SK-N-SH (cell line): Measurements from ENCODE around the gene PIGM. TPM values are rescaled to one million over a fixed set of nuclear protein-coding genes. Genes with fewer than 3 reads are reported as not detected.

Source experiments
- CTCF ChIA-PET: fragments of 300-600, 350-600 bp; formaldehyde crosslinking; extraction: SDS; loops from one replicate; lab custom pipeline; 2021; lab: Yijun Ruan, JAX
- POLR2A ChIA-PET: fragments of 350-600 bp; sonication (Branson Sonifier 250); formaldehyde crosslinking; extraction: SDS; loops from one replicate; lab custom pipeline; 2020; ENCODE audit warnings: antibody characterized with exemption, inconsistent platforms; lab: Yijun Ruan, JAX
- DNase-seq: peaks from one replicate; pipeline ENCODE4 v3.0.0; 2012
- H2AFZ ChIP-seq: fragments of 200-600 bp; sonication (generic); 2 replicates; pipeline ENCODE4 v1.8.1; 2016; ENCODE audit warnings: antibody characterized with exemption, mild to moderate bottlenecking, low read depth
- H3F3A ChIP-seq: fragments of 200-600 bp; sonication (generic); replicated peaks from 2 replicates; pipeline ENCODE3; 2016; ENCODE audit warnings: antibody characterized with exemption, mild to moderate bottlenecking; ENCODE audit not compliant: insufficient read depth
- H3K27ac ChIP-seq, 2 experiments: fragments of 200-500 bp in 1 of 2; fragments of 200-600 bp in 1 of 2; sonication (Bioruptor generic) in 1 of 2; sonication (generic), shearing (Covaris generic) in 1 of 2; 2 replicates each; pipeline versions ENCODE4 v1.5.1 to v1.6.1; 2014 to 2016; ENCODE audit warnings: low read depth in 2 of 2, inconsistent platforms in 1 of 2, low read length in 1 of 2, mild to moderate bottlenecking in 1 of 2, mixed read lengths in 1 of 2
- H3K27me3 ChIP-seq: fragments of 200-600 bp; sonication (generic), shearing (Covaris generic); 2 replicates; pipeline ENCODE4 v1.6.1; 2016; ENCODE audit warnings: mixed run types; ENCODE audit not compliant: insufficient read depth
- H3K36me3 ChIP-seq, 2 experiments: fragments of 200-500 bp in 1 of 2; fragments of 200-600 bp in 1 of 2; sonication (Bioruptor generic) in 1 of 2; sonication (generic) in 1 of 2; replicated peaks in 1 of 2; 2 replicates each; pipeline versions ENCODE3 to v1.5.1; 2014 to 2016; ENCODE audit warnings: low read length in 1 of 2, mild to moderate bottlenecking in 1 of 2; ENCODE audit not compliant: insufficient read depth in 2 of 2, control insufficient read depth in 1 of 2
- H3K4me1 ChIP-seq, 2 experiments: fragments of 200-500 bp in 1 of 2; fragments of 200-600 bp in 1 of 2; sonication (Bioruptor generic) in 1 of 2; sonication (generic), shearing (Covaris generic) in 1 of 2; 2 replicates each; pipeline versions ENCODE4 v1.5.1 to v1.6.1; 2014 to 2016; ENCODE audit warnings: low read depth in 1 of 2, low read length in 1 of 2, mixed run types in 1 of 2; ENCODE audit not compliant: insufficient read depth in 2 of 2, control insufficient read depth in 1 of 2
- H3K4me2 ChIP-seq: fragments of 200-600 bp; sonication (generic), shearing (Covaris generic); 2 replicates; pipeline ENCODE4 v1.6.1; 2017; ENCODE audit warnings: mixed run types
- H3K4me3 ChIP-seq, 2 experiments: fragments of 200-500 bp in 1 of 2; fragments of 200-600 bp in 1 of 2; sonication (Bioruptor generic) in 1 of 2; sonication (generic), shearing (Covaris generic) in 1 of 2; 2 replicates each; pipeline versions ENCODE4 v1.5.1 to v1.8.1; 2014 to 2016; ENCODE audit warnings: low read depth in 2 of 2, inconsistent platforms in 1 of 2, low read length in 1 of 2, mild to moderate bottlenecking in 1 of 2, mixed read lengths in 1 of 2, moderate library complexity in 1 of 2
- H3K79me2 ChIP-seq: fragments of 200-600 bp; sonication (generic); 2 replicates; pipeline ENCODE4 v1.8.1; 2017; ENCODE audit warnings: mild to moderate bottlenecking; ENCODE audit not compliant: insufficient read depth
- H3K9ac ChIP-seq: fragments of 200-600 bp; sonication (generic); 2 replicates; pipeline ENCODE4 v1.6.1; 2017; ENCODE audit warnings: mixed run types
- H3K9me2 ChIP-seq: fragments of 200-600 bp; sonication (generic); 2 replicates; pipeline ENCODE4 v1.6.1; 2017; ENCODE audit warnings: mixed run types
- H3K9me3 ChIP-seq: fragments of 200-600 bp; sonication (generic); 2 replicates; pipeline ENCODE4 v1.6.1; 2017; ENCODE audit warnings: mixed run types, mild to moderate bottlenecking, moderate library complexity
- H4K20me1 ChIP-seq: fragments of 200-600 bp; sonication (generic); 2 replicates; pipeline ENCODE4 v1.6.1; 2017; ENCODE audit warnings: mild to moderate bottlenecking, mixed run types; ENCODE audit not compliant: insufficient read depth
- EP300 ChIP-seq, 2 experiments: IDR thresholded peaks; 2 replicates each; pipeline versions ENCODE4 v1.4.0 to v1.6.1; 2012; ENCODE audit warnings: borderline replicate concordance in 1 of 2, low read depth in 1 of 2, low read length in 1 of 2
- FOXJ3 ChIP-seq: sonication (generic); formaldehyde crosslinking; IDR thresholded peaks from 2 replicates; pipeline ENCODE4 v1.5.1; 2020; ENCODE audit warnings: mild to moderate bottlenecking, missing genetic modification reagents
- GATA2 ChIP-seq: sonication (generic); formaldehyde crosslinking; IDR thresholded peaks from 2 replicates; pipeline ENCODE4 v1.5.0; 2020; ENCODE audit warnings: mild to moderate bottlenecking, missing genetic modification reagents
- MAX ChIP-seq: IDR thresholded peaks from 2 replicates; pipeline ENCODE4 v1.4.0; 2012; ENCODE audit warnings: low read depth
- MXI1 ChIP-seq: IDR thresholded peaks from 2 replicates; pipeline ENCODE4 v1.6.1; 2012; ENCODE audit warnings: mild to moderate bottlenecking, low read depth, low read length, improper control_type of control experiment
- PBX3 ChIP-seq: IDR thresholded peaks from 2 replicates; pipeline ENCODE4; 2012
- RAD21 ChIP-seq: IDR thresholded peaks from 2 replicates; pipeline ENCODE4 v1.6.1; 2012; ENCODE audit warnings: mild to moderate bottlenecking, low read length
- RFX5 ChIP-seq: IDR thresholded peaks from 2 replicates; pipeline ENCODE4 v1.6.1; 2012; ENCODE audit warnings: mild to moderate bottlenecking, improper control_type of control experiment, low read length
- SIN3A ChIP-seq: IDR thresholded peaks from 2 replicates; pipeline ENCODE4 v1.6.1; 2012; ENCODE audit warnings: low read depth, mild to moderate bottlenecking, low read length, moderate library complexity, borderline replicate concordance
- TCF12 ChIP-seq: IDR thresholded peaks from 2 replicates; pipeline ENCODE4 v1.4.0; 2012
- TEAD4 ChIP-seq: IDR thresholded peaks from 2 replicates; pipeline ENCODE4 v1.4.0; 2012; ENCODE audit warnings: mild to moderate bottlenecking, borderline replicate concordance; ENCODE audit not compliant: insufficient read depth
- USF1 ChIP-seq: IDR thresholded peaks from 2 replicates; pipeline ENCODE4 v1.4.0; 2012; ENCODE audit warnings: low read depth, borderline replicate concordance
- WGBS: methylation state at CpG from one replicate; pipeline ENCODE4 v1.1.6; 2017; ENCODE audit warnings: low lambda C conversion rate; 5-methylcytosine and 5-hydroxymethylcytosine counted together
- polyA plus RNA-seq, 3 experiments: library from polyadenylated mRNA; depleted of rRNA; stranded (reverse); fragments of >200 nt; gene quantifications; 2 replicates each; pipeline ENCODE4 v1.2.3, GENCODE V29; 2012
- TF ChIP-seq, protein P1 (sequence below): IDR thresholded peaks from 2 replicates; pipeline ENCODE4 v1.6.1; 2012; ENCODE audit warnings: mild to moderate bottlenecking, low read depth, low read length, moderate library complexity

The PIGM gene
- polyA plus RNA-seq, 1 of the 3 experiments (the other 2 are of a cell fraction), result 4.0 TPM

DNA sequence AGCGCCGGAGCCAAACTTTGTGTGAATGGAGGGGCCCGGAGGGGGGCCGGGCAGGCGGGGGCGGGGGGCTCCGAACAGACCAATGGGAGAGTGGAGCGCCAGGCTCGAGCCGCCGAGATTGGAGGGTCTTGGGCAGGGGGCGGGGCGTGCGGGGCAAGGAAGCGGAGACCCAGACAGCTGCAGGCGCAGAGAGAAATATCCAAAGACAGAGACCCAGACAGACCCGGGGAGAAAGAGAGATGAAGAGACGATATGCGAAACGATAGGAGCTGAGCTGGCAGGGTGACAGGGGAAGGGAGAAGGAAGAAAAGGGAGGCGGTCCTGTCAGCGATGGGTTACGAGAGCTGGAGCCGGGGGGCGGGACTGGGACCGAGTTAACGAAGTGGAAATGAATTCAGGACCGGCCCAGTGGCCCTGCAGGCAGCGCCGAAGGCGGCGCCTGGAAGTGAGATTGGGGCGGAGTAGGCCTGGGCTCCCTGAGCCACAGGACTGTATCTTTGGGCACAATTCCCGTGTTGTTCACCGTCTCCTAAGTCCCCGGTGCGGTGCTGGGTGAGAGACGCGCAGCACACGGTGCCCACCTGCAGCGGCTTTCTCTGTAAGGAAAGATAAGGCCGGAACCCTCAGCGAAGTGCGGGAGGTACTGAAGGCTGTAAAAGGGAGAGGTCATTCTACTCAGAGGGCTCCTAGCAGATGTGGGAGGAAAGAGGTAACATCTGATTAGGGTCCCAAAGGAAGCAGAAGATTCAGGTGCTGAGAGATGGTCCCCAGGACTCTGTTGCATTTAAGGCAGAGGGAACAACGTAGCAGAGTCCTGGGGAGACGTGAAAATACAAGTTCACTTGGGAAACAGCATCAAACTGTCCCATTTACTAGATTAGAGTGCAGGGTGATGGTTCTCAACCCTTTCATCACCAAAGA lies 38.7 kb upstream of the PIGM start:
- Histone ChIP-seq H3K9me3 (no peaks in the 10 kb centered on the region), H3K36me3 (no peaks in the 10 kb centered on the region), H3K4me1 (peaks cover 0 to 9% of the 10 kb centered on the region in 2 experiments; a peak in 1 of 4 replicates), H3K27ac (no peak overlapping the region), H3F3A (no peaks in the 10 kb centered on the region), H2AFZ (peak overlapping the region; percentile 86), H3K4me2 (peak overlapping the region; percentile 91), H3K79me2 (no peaks in the 10 kb centered on the region), H3K9me2 (no peaks in the 10 kb centered on the region), H3K9ac (no peak overlapping the region), H3K4me3 (peak overlapping the region; percentile 52 to 68), H4K20me1 (no peaks in the 10 kb centered on the region), H3K27me3 (peaks cover 31% of the 10 kb centered on the region)
- TF ChIP-seq PBX3 (no peak), RFX5 (no peak), MAX (no peak), RAD21 (no peak), GATA2 (CRISPR knock-in tag) (peak; percentile 26; the same call in 1 of the 2 replicates)
- ChIA-PET CTCF (interaction anchor here (0.6 to 14.2 kb wide), 8 partner anchors 8 to 182 kb away, joined by 3 to 163 read pairs (median 4); no protein-coding TSS in a partner anchor), POLR2A (interaction anchor here (0.5 to 1.1 kb wide), 3 partner anchors 18 to 138 kb away, joined by 3 read pairs; partner anchors contain the start of gene IGSF8)
- peak; percentile 97 for DNase-seq
- WGBS, result 9% methylated on average over 40 of the region's 46 CpGs

- no peaks in the 10 kb centered on the region for H3F3A ChIP-seq
- H3K36me3 ChIP-seq, result no peaks in the 10 kb centered on the region
- H3K27me3 ChIP-seq, result peaks cover 34% of the 10 kb centered on the region
- ChIA-PET CTCF (interaction anchor here (0.6 to 14.2 kb wide), 7 partner anchors 9 to 183 kb away, joined by 3 to 163 read pairs (median 6); no protein-coding TSS in a partner anchor), POLR2A (interaction anchor here (0.5 to 1.1 kb wide), 3 partner anchors 17 to 139 kb away, joined by 3 read pairs; partner anchors contain the start of gene IGSF8)
- H3K4me3 ChIP-seq, result peak within 1 kb of the TSS; percentile 52 to 68
- TF ChIP-seq MAX, result no peak
- TF ChIP-seq TCF12, result no peak
- TF ChIP-seq, protein P1, sequence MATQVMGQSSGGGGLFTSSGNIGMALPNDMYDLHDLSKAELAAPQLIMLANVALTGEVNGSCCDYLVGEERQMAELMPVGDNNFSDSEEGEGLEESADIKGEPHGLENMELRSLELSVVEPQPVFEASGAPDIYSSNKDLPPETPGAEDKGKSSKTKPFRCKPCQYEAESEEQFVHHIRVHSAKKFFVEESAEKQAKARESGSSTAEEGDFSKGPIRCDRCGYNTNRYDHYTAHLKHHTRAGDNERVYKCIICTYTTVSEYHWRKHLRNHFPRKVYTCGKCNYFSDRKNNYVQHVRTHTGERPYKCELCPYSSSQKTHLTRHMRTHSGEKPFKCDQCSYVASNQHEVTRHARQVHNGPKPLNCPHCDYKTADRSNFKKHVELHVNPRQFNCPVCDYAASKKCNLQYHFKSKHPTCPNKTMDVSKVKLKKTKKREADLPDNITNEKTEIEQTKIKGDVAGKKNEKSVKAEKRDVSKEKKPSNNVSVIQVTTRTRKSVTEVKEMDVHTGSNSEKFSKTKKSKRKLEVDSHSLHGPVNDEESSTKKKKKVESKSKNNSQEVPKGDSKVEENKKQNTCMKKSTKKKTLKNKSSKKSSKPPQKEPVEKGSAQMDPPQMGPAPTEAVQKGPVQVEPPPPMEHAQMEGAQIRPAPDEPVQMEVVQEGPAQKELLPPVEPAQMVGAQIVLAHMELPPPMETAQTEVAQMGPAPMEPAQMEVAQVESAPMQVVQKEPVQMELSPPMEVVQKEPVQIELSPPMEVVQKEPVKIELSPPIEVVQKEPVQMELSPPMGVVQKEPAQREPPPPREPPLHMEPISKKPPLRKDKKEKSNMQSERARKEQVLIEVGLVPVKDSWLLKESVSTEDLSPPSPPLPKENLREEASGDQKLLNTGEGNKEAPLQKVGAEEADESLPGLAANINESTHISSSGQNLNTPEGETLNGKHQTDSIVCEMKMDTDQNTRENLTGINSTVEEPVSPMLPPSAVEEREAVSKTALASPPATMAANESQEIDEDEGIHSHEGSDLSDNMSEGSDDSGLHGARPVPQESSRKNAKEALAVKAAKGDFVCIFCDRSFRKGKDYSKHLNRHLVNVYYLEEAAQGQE, result no peak
- TF ChIP-seq FOXJ3 (CRISPR knock-in tag), result no peak
- no peak for TF ChIP-seq MXI1
- no peak for TF ChIP-seq SIN3A
- TF ChIP-seq EP300 (IDR thresholded peaks at IDR 0.05; ENCODE audit: borderline replicate concordance in 1 of 2, low read depth in 1 of 2, low read length in 1 of 2), result no peak
- TF ChIP-seq TEAD4, result no peak
- TF ChIP-seq USF1, result no peak
- H2AFZ ChIP-seq, result peak within 1 kb of the TSS; percentile 86
- no peaks in the 10 kb centered on the region for H4K20me1 ChIP-seq
- H3K79me2 ChIP-seq, result no peaks in the 10 kb centered on the region
- WGBS, result 11% methylated on average over 25 of the region's 32 CpGs
- H3K9me3 ChIP-seq, result no peaks in the 10 kb centered on the region
- H3K27ac ChIP-seq, result no peak within 1 kb of the TSS
- peak within 1 kb of the TSS; percentile 91 for H3K4me2 ChIP-seq
- peaks cover 0 to 9% of the 10 kb centered on the region in 2 experiments; a peak in 1 of 4 replicates for H3K4me1 ChIP-seq
- DNase-seq, result no peak
- no peak within 1 kb of the TSS for H3K9ac ChIP-seq
- no peaks in the 10 kb centered on the region for H3K9me2 ChIP-seq
These were observed 37.9 kb upstream of the PIGM start, which contains the start of gene KCNJ10 for GRCh38 chr1:160069460-160070231. TSS of gene KCNJ10 (minus strand) at chr1:160070160. CDS start at chr1:160042532, 27,628 bp downstream.
